GM23248 (cell line): ENCODE data around the gene AKAP6. TPM values are rescaled to one million over a fixed set of nuclear protein-coding genes. Genes with fewer than 3 reads are reported as not detected.
"Not testable (repeated sequence)": the region's sequence is repeated elsewhere in the genome, so short reads cannot be mapped to it uniquely, and the experiment has no call there.

Experiments used
- DNase-seq: peaks from one replicate; pipeline ENCODE4 v3.0.0-alpha.2; 2015
- H2AFZ ChIP-seq: fragments of 200-600 bp; sonication (generic); 2 replicates; pipeline ENCODE4 v1.6.1; 2016; ENCODE audit warnings: antibody characterized with exemption
- H3F3A ChIP-seq: fragments of 200-600 bp; sonication (generic); 2 replicates; pipeline ENCODE4 v1.6.1; 2016; ENCODE audit warnings: mild to moderate bottlenecking, antibody characterized with exemption, mixed run types; ENCODE audit not compliant: insufficient read depth
- H3K27ac ChIP-seq: fragments of 200-600 bp; sonication (generic); 2 replicates; pipeline ENCODE4 v1.5.1; 2016; ENCODE audit warnings: mild to moderate bottlenecking
- H3K27me3 ChIP-seq: fragments of 200-600 bp; sonication (generic); replicated peaks from 2 replicates; pipeline ENCODE4 v1.6.1; 2016; ENCODE audit warnings: mild to moderate bottlenecking; ENCODE audit not compliant: insufficient read depth
- H3K36me3 ChIP-seq: fragments of 200-600 bp; sonication (generic); 2 replicates; pipeline ENCODE4 v1.6.1; 2016; ENCODE audit warnings: low read depth, mild to moderate bottlenecking
- H3K4me1 ChIP-seq: fragments of 200-600 bp; sonication (generic); 2 replicates; pipeline ENCODE4 v1.6.1; 2016; ENCODE audit warnings: mild to moderate bottlenecking; ENCODE audit not compliant: insufficient read depth
- H3K4me2 ChIP-seq: fragments of 200-600 bp; sonication (generic); one replicate; pipeline ENCODE4 v1.6.1; 2016; ENCODE audit warnings: mild to moderate bottlenecking; ENCODE audit not compliant: unreplicated experiment
- H3K4me3 ChIP-seq: fragments of 200-600 bp; sonication (generic); 2 replicates; pipeline ENCODE4 v1.5.1; 2016; ENCODE audit warnings: mild to moderate bottlenecking
- H3K79me2 ChIP-seq: fragments of 200-600 bp; sonication (generic); 2 replicates; pipeline ENCODE4 v1.6.1; 2016; ENCODE audit warnings: mild to moderate bottlenecking; ENCODE audit not compliant: insufficient read depth
- H3K9ac ChIP-seq: fragments of 200-600 bp; sonication (generic); 2 replicates; pipeline ENCODE4 v1.6.1; 2016; ENCODE audit warnings: mild to moderate bottlenecking
- H3K9me2 ChIP-seq: fragments of 200-600 bp; sonication (generic); 2 replicates; pipeline ENCODE4 v1.6.1; 2016; ENCODE audit warnings: mixed run types, mild to moderate bottlenecking, moderate library complexity; ENCODE audit not compliant: insufficient read depth
- H3K9me3 ChIP-seq: fragments of 200-600 bp; sonication (generic); one replicate; pipeline ENCODE4 v1.6.1; 2017; ENCODE audit warnings: low read depth
- H4K20me1 ChIP-seq: fragments of 200-600 bp; sonication (generic); 2 replicates; pipeline ENCODE4 v1.6.0; 2016; ENCODE audit not compliant: insufficient read depth
- EZH2 ChIP-seq: fragments of 200-600 bp; sonication (generic); IDR thresholded peaks from 2 replicates; pipeline ENCODE4 v1.6.1; 2018; ENCODE audit warnings: antibody characterized with exemption, mild to moderate bottlenecking; ENCODE audit not compliant: insufficient read depth, poor library complexity, severe bottlenecking
- EZH2phosphoT487 ChIP-seq: fragments of 200-600 bp; sonication (generic); IDR thresholded peaks from 2 replicates; pipeline ENCODE4 v1.6.1; 2018; ENCODE audit warnings: antibody characterized with exemption, moderate library complexity, mild to moderate bottlenecking, low read depth; ENCODE audit not compliant: insufficient read depth
- WGBS, 2 experiments: methylation state at CpG; one replicate each; pipeline ENCODE4 v1.1.6; 2015 to 2017; ENCODE audit warnings: low lambda C conversion rate in 2 of 2, low coverage in 1 of 2; ENCODE audit errors: missing lambda C conversion rate in 2 of 2; 5-methylcytosine and 5-hydroxymethylcytosine counted together
- in situ Hi-C: fragments of 300-500 bp; cut with MboI; formaldehyde crosslinking; loops from 2 replicates; pipeline ENCODE4 v1.15.0; 2020
- polyA plus RNA-seq: library from polyadenylated mRNA; unstranded; fragments of >200 nt; fragmentation: Nextera tagmentation; extraction: Ambion mirVana; gene quantifications from 2 replicates; pipeline ENCODE4 v1.2.1, GENCODE V29; 2016
- total RNA-seq: library from RNA; depleted of rRNA; stranded (reverse); fragments of >200 nt; shearing (Covaris generic); gene quantifications from 2 replicates; pipeline ENCODE4 v1.2.3, GENCODE V29; 2014

The AKAP6 gene
- total and polyA plus RNA-seq, 2 experiments from 2014 or later = 4.8 to 19.1 TPM

GRCh38 chr14:32370714-32371113 is 41.6 kb downstream of the AKAP6 start:
- Histone ChIP-seq H3K27ac (peak overlapping the region; percentile 86), H3K4me3 (no peak overlapping the region), H4K20me1 (no peaks in the 10 kb centered on the region), H3K79me2 (no peaks in the 10 kb centered on the region), H3K9me3 (no peaks in the 10 kb centered on the region), H3K4me1 (peaks cover 83% of the 10 kb centered on the region), H3K4me2 (peak overlapping the region; percentile 48), H3K36me3 (no peaks in the 10 kb centered on the region), H3K9me2 (no peaks in the 10 kb centered on the region), H3K9ac (no peak overlapping the region), H2AFZ (no peak overlapping the region), H3K27me3 (no peaks in the 10 kb centered on the region), H3F3A (peaks cover 70% of the 10 kb centered on the region)
- in situ Hi-C loops = no loop called here
- DNase-seq = peak; percentile 91
- 0% methylated on average over 1 of the region's 1 CpG for WGBS, 2 experiments
- TF ChIP-seq EZH2 = no peak
- TF ChIP-seq EZH2phosphoT487 = no peak

DNA sequence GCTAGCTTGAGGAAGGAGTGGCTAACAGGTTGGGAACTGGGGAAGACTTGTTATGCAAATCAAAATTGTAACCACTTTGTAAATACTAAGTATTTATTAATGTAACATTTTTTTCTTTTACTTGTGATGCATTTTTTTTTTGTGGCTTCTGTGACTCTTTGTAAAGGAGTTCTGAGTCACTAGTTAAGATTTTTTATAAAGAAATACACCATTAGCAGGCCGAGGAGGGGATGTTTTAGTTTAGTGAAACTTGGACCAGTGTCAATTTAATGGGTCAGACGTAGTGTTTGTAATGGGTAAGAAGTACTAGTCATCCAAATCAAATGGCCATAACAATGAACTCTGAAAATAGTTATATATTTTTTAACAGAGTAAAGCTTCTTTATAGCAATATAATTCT is 43.1 kb downstream of the AKAP6 start:
- in situ Hi-C loops = no loop called here
- Histone ChIP-seq H3K9me3 (no peaks in the 10 kb centered on the region), H3K4me2 (peak overlapping the region; percentile 70), H3K4me3 (0 out of 2 replicates have a peak overlapping the region, but pooled peaks have one; percentile 30), H3K9ac (peak overlapping the region; percentile 34), H3K27me3 (no peaks in the 10 kb centered on the region), H3K4me1 (peaks cover 68% of the 10 kb centered on the region), H3K9me2 (no peaks in the 10 kb centered on the region), H3K79me2 (no peaks in the 10 kb centered on the region), H3K36me3 (no peaks in the 10 kb centered on the region), H2AFZ (no peak overlapping the region), H3F3A (peaks cover 62% of the 10 kb centered on the region), H4K20me1 (no peaks in the 10 kb centered on the region), H3K27ac (peak overlapping the region; percentile 86)
- 0 to 2% methylated on average over 2 of the region's 2 CpGs for WGBS, 2 experiments
- DNase-seq = peak; percentile 97
- no peak for TF ChIP-seq EZH2
- no peak for TF ChIP-seq EZH2phosphoT487

DNA sequence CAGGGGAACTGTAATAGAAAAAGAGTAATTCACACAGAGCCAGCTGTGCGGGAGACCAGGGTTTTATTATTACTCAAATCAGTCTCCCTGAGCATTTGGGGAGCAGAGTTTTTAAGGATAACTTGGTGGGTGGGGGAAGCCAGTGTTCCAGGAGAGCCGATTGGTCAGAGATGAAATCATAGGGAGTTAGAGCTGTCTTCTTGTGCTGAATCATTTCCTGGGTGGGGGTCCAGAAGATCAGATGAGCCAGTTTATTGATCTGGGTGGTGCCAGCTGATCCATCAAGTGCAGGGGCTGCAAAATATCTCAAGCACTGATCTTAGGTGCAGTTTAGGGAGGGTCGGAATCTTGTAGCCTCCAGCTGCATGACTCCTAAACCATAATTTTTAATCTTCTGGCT is 44.1 kb downstream of the AKAP6 start:
- in situ Hi-C loops = not testable (repeated sequence)
- DNase-seq = peak; percentile 22
- H3K4me2 ChIP-seq = peak overlapping the region; percentile 70

DNA sequence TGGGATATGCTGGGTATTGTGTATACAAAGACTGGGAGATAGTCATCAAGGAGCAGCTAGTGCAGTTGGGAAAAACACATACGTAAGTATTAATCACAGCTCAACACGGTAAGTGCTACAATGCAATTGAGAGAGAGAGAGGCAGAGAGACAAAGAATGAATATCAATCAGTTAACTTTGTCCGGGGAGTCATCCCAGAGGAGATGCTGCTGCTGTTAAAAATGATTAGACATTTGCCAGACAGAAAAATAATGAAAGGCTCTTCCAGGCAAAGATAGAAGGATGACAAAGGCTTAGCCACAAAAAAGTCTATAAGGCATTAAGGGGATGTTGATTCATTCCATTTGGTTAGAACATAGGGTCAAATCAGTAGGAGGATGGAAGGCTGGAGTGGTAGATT is 45.1 kb downstream of the AKAP6 start:
- DNase-seq = peak; percentile 88
- H2AFZ ChIP-seq = peak overlapping the region; percentile 3; the same call in 1 of the 2 replicates
- peak overlapping the region; percentile 86 for H3K27ac ChIP-seq
- H3K36me3 ChIP-seq = no peaks in the 10 kb centered on the region
- peaks cover 48% of the 10 kb centered on the region for H3F3A ChIP-seq
- no peaks in the 10 kb centered on the region for H4K20me1 ChIP-seq
- in situ Hi-C loops = no loop called here
- TF ChIP-seq EZH2 = no peak
- TF ChIP-seq EZH2phosphoT487 = 0 out of 2 replicates have a peak, but pooled peaks have one; percentile 65
- H3K4me2 ChIP-seq = peak overlapping the region; percentile 70
- no peaks in the 10 kb centered on the region for H3K27me3 ChIP-seq
- H3K9me3 ChIP-seq = no peaks in the 10 kb centered on the region
- peak overlapping the region; percentile 46; the same call in 1 of the 2 replicates for H3K9ac ChIP-seq
- H3K9me2 ChIP-seq = no peaks in the 10 kb centered on the region
- no peaks in the 10 kb centered on the region for H3K79me2 ChIP-seq
- H3K4me1 ChIP-seq = peaks cover 52% of the 10 kb centered on the region
- no peak overlapping the region for H3K4me3 ChIP-seq
- WGBS, 2 experiments = 1 to 5% methylated on average over 3 of the region's 3 CpGs

More for the DNA sequence above, 44.1 kb downstream of the AKAP6 start:
- H3K4me3 ChIP-seq, H3K27me3 ChIP-seq, H3K79me2 ChIP-seq, H3K9me2 ChIP-seq, H4K20me1 ChIP-seq, H3K9me3 ChIP-seq, H3K36me3 ChIP-seq: not testable (repeated sequence)
- H3F3A ChIP-seq = peaks cover 52% of the 10 kb centered on the region
- H3K9ac ChIP-seq = peak overlapping the region; percentile 46
- H3K4me1 ChIP-seq = peaks cover 58% of the 10 kb centered on the region
- H2AFZ ChIP-seq = peak overlapping the region; percentile 3; the same call in 1 of the 2 replicates
- WGBS, 2 experiments = 46 to 53% methylated on average over 3 of the region's 3 CpGs
- peak overlapping the region; percentile 86 for H3K27ac ChIP-seq

DNA sequence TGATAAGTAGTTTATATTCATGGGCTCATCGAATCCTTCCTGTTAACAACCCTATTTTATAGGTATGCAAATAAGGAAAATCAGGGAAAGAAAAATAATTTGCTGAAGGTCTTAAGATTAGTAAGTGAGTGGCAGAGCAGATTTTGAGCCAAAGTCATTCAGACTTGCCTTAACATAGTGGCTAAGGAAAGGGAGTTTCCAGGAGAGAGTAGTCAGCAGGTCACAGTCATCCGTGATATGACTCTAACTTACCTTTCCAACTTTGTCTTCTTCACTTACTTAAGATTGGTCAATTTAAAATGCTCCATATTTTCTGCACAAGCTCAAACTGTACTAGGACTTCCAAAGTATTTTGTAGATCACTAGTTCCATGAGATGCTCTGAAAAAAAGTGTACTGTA is 46.6 kb downstream of the AKAP6 start:
- peaks cover 43% of the 10 kb centered on the region for H3F3A ChIP-seq
- TF ChIP-seq EZH2phosphoT487 = no peak
- no peak for TF ChIP-seq EZH2
- WGBS, 2 experiments = 98 to 100% methylated on average over 2 of the region's 2 CpGs
- H3K79me2 ChIP-seq = no peaks in the 10 kb centered on the region
- no peak overlapping the region for H3K4me2 ChIP-seq
- in situ Hi-C loops = no loop called here
- no peak overlapping the region for H3K27ac ChIP-seq
- peaks cover 41% of the 10 kb centered on the region for H3K4me1 ChIP-seq
- H2AFZ ChIP-seq = no peak overlapping the region
- H3K27me3 ChIP-seq = no peaks in the 10 kb centered on the region
- H3K9me2 ChIP-seq = no peaks in the 10 kb centered on the region
- no peak overlapping the region for H3K4me3 ChIP-seq
- no peaks in the 10 kb centered on the region for H3K36me3 ChIP-seq
- H3K9ac ChIP-seq = no peak overlapping the region
- H3K9me3 ChIP-seq = no peaks in the 10 kb centered on the region
- H4K20me1 ChIP-seq = no peaks in the 10 kb centered on the region
- DNase-seq = no peak
